Neuronal stem cell (in vitro differentiated cells): Measurements from ENCODE around the gene TWF2.

ENCODE experiments used
- DNase-seq: peaks from one replicate; pipeline ENCODE4 v3.0.0-alpha.2; 2013; ENCODE audit warnings: low spot score
- H2AFZ ChIP-seq: one replicate; pipeline ENCODE4 v1.6.1; 2013; ENCODE audit warnings: mild to moderate bottlenecking, low read length, inconsistent platforms
- H2AK5ac ChIP-seq: 2 replicates; pipeline ENCODE4 v1.6.1; 2013; ENCODE audit warnings: low read depth, mild to moderate bottlenecking, inconsistent platforms, low read length, moderate library complexity, mixed read lengths
- H2BK120ac ChIP-seq: 2 replicates; pipeline ENCODE4 v1.6.1; 2013; ENCODE audit warnings: low read depth, mild to moderate bottlenecking, inconsistent platforms, low read length, moderate library complexity, mixed read lengths
- H2BK12ac ChIP-seq: one replicate; pipeline ENCODE4 v1.6.1; 2013; ENCODE audit warnings: low read length, inconsistent platforms
- H2BK15ac ChIP-seq: 2 replicates; pipeline ENCODE4 v1.6.1; 2013; ENCODE audit warnings: mild to moderate bottlenecking, low read length, inconsistent platforms, mixed read lengths
- H2BK5ac ChIP-seq: one replicate; pipeline ENCODE4 v1.6.1; 2013; ENCODE audit warnings: inconsistent platforms, mild to moderate bottlenecking, low read length, moderate library complexity
- H3K14ac ChIP-seq: one replicate; pipeline ENCODE4 v1.6.1; 2013; ENCODE audit warnings: low read length, inconsistent platforms
- H3K18ac ChIP-seq: 2 replicates; pipeline ENCODE4 v1.6.1; 2013; ENCODE audit warnings: low read length, inconsistent platforms
- H3K23ac ChIP-seq: 2 replicates; pipeline ENCODE4 v1.6.1; 2013; ENCODE audit warnings: low read depth, mild to moderate bottlenecking, mixed read lengths, low read length, inconsistent platforms; ENCODE audit not compliant: poor library complexity
- H3K27ac ChIP-seq: replicated peaks from 3 replicates; pipeline ENCODE4 v1.5.1; 2013; ENCODE audit warnings: low read length, inconsistent platforms
- H3K27me3 ChIP-seq, 3 experiments: 2 replicates each; pipeline ENCODE4 v1.6.1; 2013; ENCODE audit warnings: low read length in 3 of 3, mild to moderate bottlenecking in 2 of 3, inconsistent platforms in 1 of 3, low read depth in 1 of 3, mixed read lengths in 1 of 3, moderate library complexity in 1 of 3; ENCODE audit not compliant: control insufficient read depth in 3 of 3, insufficient read depth in 3 of 3
- H3K36me3 ChIP-seq, 2 donors: replicated peaks in 1 of 2; 2 replicates each; pipeline ENCODE4 v1.6.1; 2013; ENCODE audit warnings: low read length in 2 of 2; ENCODE audit not compliant: control insufficient read depth in 2 of 2, insufficient read depth in 2 of 2
- H3K4ac ChIP-seq: 2 replicates; pipeline ENCODE4 v1.6.1; 2013; ENCODE audit warnings: inconsistent platforms, mild to moderate bottlenecking, low read length, moderate library complexity
- H3K4me1 ChIP-seq, 2 donors: 1 replicate in 1 of 2; 2 replicates in 1 of 2; pipeline ENCODE4 v1.6.1; 2013; ENCODE audit warnings: low read length in 2 of 2, low read depth in 1 of 2; ENCODE audit not compliant: control insufficient read depth in 2 of 2, insufficient read depth in 1 of 2
- H3K4me2 ChIP-seq: one replicate; pipeline ENCODE4 v1.6.1; 2013; ENCODE audit warnings: mild to moderate bottlenecking, low read length, inconsistent platforms; ENCODE audit not compliant: insufficient read depth, poor library complexity, severe bottlenecking
- H3K4me3 ChIP-seq, 2 donors: 2 replicates each; pipeline ENCODE4 v1.5.1; 2013; ENCODE audit warnings: low read length in 2 of 2, mild to moderate bottlenecking in 2 of 2, inconsistent platforms in 1 of 2, moderate library complexity in 1 of 2
- H3K79me1 ChIP-seq: one replicate; pipeline ENCODE4 v1.6.1; 2013; ENCODE audit warnings: low read depth, mild to moderate bottlenecking, inconsistent platforms, low read length, moderate library complexity
- H3K9ac ChIP-seq: one replicate; pipeline ENCODE4 v1.6.1; 2013; ENCODE audit warnings: mild to moderate bottlenecking, low read depth, low read length, inconsistent platforms; ENCODE audit not compliant: poor library complexity
- H3K9me3 ChIP-seq, 2 donors: replicated peaks in 1 of 2; 2 replicates each; pipeline versions ENCODE3 to v1.6.1; 2013; ENCODE audit warnings: low read length in 2 of 2, mild to moderate bottlenecking in 2 of 2, inconsistent platforms in 1 of 2, low read depth in 1 of 2, mixed read lengths in 1 of 2, moderate library complexity in 1 of 2; ENCODE audit not compliant: control insufficient read depth in 2 of 2, insufficient read depth in 1 of 2
- H4K8ac ChIP-seq: one replicate; pipeline ENCODE4 v1.6.1; 2013; ENCODE audit warnings: low read depth, mild to moderate bottlenecking, inconsistent platforms, low read length, moderate library complexity
- H4K91ac ChIP-seq: one replicate; pipeline ENCODE4 v1.6.1; 2013; ENCODE audit warnings: low read length, low read depth, mild to moderate bottlenecking, inconsistent platforms; ENCODE audit not compliant: poor library complexity
- WGBS, 2 donors: extraction: QIAGEN DNeasy Blood & Tissue Kit; methylation state at CpG; one replicate each; pipeline ENCODE4 v1.1.7; 2013; ENCODE audit warnings: missing lambda C conversion rate in 2 of 2, mixed read lengths in 1 of 2; ENCODE audit not compliant: insufficient read length in 2 of 2, insufficient replicate concordance in 1 of 2; ENCODE audit errors: extremely low coverage in 2 of 2; 5-methylcytosine and 5-hydroxymethylcytosine counted together

Gene TWF2

DNA sequence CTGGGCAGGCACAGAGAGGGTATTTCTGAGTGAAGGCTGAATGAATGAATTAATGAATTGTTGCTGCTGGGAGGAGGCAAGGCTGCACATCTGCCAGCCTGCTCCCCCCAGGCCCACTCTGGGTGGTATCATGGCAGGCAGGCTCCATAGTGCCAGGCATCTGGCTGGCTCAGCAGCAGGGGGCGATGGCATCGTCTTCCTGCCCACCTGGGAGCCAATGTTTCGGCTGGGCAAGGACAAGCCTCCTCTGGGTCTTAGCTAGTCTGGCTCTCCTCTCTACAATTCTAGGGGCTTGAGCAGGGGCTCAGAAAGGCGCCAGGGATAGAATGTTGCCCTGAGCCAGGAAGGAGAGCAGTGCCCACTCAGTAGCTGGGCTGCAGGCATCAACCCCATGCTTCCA, 11.8 kb downstream of the TWF2 start:
- H3K4ac ChIP-seq, result no peak overlapping the region
- no peaks in the 10 kb centered on the region for H3K9me3 ChIP-seq
- peak overlapping the region; percentile 82 for H4K8ac ChIP-seq
- no peak overlapping the region for H3K27ac ChIP-seq
- H2BK5ac ChIP-seq, result peak overlapping the region; percentile 77
- H2BK12ac ChIP-seq, result no peak overlapping the region
- H3K18ac ChIP-seq, result peak overlapping the region; percentile 38
- no peaks in the 10 kb centered on the region for H3K4me1 ChIP-seq
- H3K27me3 ChIP-seq, result no peaks in the 10 kb centered on the region
- whole genome bisulfite sequencing, 2 donors, result no CpG with 5 or more reads among the region's 4 CpGs
- H3K23ac ChIP-seq, result peak overlapping the region; percentile 55
- DNase-seq, result no peak
- H3K36me3 ChIP-seq, result peaks cover 9 to 31% of the 10 kb centered on the region in 2 donors
- no peak overlapping the region for H3K4me2 ChIP-seq
- no peak overlapping the region for H3K4me3 ChIP-seq
- no peak overlapping the region for H3K14ac ChIP-seq
- no peak overlapping the region for H2BK120ac ChIP-seq
- H2AK5ac ChIP-seq, result no peak overlapping the region
- H2AFZ ChIP-seq, result no peak overlapping the region
- no peak overlapping the region for H3K9ac ChIP-seq
- H2BK15ac ChIP-seq, result no peak overlapping the region
- no peak overlapping the region for H4K91ac ChIP-seq
- peaks cover 2% of the 10 kb centered on the region for H3K79me1 ChIP-seq

DNA sequence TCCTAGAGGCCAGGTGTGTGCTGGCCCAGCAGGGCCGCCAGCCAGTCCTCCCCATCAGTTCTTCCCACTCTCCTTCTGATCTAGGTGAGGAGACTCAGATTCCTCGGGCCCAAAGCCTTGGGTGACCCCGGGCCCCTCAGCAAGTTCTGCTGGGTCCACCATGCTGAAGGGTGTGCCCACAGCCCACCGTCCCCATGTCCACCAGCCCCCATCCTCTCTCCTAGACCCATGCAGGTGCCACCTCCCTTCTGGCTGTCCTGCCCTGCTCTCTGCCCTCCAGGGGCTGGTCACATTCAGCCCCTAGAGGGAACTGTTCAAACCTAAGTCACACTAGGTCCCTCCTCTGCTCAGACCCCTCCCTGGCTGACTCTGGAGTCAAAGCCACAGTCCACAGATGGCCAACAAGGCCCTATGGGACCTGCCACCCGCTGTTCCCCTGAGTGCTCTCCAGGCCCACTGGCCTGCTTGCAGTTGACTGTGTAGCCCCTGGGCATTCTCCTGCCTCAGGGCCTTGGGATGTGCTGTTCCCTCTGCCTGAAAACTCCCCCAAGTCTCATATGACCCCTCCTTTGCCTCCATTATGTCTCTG, 12.6 kb downstream of the TWF2 start:
- Histone ChIP-seq H2AK5ac (no peak overlapping the region), H2BK120ac (no peak overlapping the region), H3K36me3 (peaks cover 9 to 30% of the 10 kb centered on the region in 2 donors), H2BK5ac (peak overlapping the region; percentile 6), H3K27ac (no peak overlapping the region), H3K18ac (no peak overlapping the region), H3K4me3 (no peak overlapping the region), H3K4me1 (no peaks in the 10 kb centered on the region), H4K91ac (no peak overlapping the region), H4K8ac (no peak overlapping the region), H2BK12ac (no peak overlapping the region), H3K9me3 (no peaks in the 10 kb centered on the region), H3K4ac (no peak overlapping the region), H2AFZ (no peak overlapping the region), H2BK15ac (no peak overlapping the region), H3K14ac (no peak overlapping the region), H3K9ac (no peak overlapping the region), H3K27me3 (no peaks in the 10 kb centered on the region), H3K79me1 (peaks cover 2% of the 10 kb centered on the region), H3K23ac (no peak overlapping the region), H3K4me2 (no peak overlapping the region)
- no CpG with 5 or more reads among the region's 5 CpGs for WGBS, 2 donors
- no peak for DNase-seq

DNA sequence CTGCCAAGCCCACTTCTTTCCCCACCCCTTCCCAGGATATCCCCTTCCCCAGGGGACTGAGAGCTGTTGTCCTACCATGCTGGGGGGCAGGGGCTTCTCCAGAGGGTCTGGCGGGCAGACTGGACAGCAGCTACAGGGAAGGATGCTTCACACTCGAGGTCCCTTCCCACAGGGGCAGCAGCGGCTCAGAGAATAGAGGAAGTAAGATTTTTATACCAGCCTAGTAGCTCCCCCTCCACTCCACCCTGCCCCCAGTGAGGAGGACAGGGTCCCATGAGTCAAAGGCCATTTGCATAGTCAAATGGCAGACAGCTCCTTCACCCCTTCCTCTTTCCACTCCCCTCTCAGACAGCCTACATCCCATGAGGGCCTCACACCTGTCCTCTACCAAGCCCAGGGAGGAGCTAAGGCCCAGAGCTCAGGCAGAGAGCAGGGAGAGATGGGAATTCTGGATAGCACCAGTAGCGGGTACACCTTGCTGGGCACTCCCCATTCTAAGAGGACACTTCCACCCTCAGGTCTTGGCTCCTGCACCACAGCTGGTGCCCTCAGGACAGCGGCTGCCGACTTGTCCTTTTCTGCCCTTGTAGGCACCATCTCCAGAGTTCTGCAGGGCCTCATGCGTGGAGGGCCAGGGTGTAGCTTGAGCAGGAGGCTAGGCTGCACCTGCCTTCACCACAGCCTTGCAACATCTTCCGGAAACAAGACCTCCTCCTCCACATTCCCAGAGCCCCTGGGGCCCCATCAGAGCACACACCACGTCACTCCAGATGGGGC, 13.3 kb downstream of the TWF2 start, which contains the start of gene TLR9:
Gene TLR9 (minus strand): TSS at position 194 of the 777 bp plus-strand sequence. CDS start 116 bp downstream, at position 78.
- Histone ChIP-seq H2AK5ac (peak within 1 kb of the TSS; percentile 70), H3K27ac (no peak within 1 kb of the TSS), H4K8ac (peak within 1 kb of the TSS; percentile 52), H2BK120ac (peak within 1 kb of the TSS; percentile 16), H3K4me1 (peaks cover 0 to under 1% of the 10 kb centered on the region in 2 donors), H4K91ac (no peak within 1 kb of the TSS), H2AFZ (no peak within 1 kb of the TSS), H2BK12ac (peak within 1 kb of the TSS; percentile 75), H3K36me3 (peaks cover 5 to 23% of the 10 kb centered on the region in 2 donors), H3K9ac (no peak within 1 kb of the TSS), H2BK15ac (peak within 1 kb of the TSS; percentile 49), H3K14ac (peak within 1 kb of the TSS; percentile 56), H3K79me1 (peaks cover 2% of the 10 kb centered on the region), H3K4me2 (no peak within 1 kb of the TSS), H3K18ac (no peak within 1 kb of the TSS), H3K4ac (no peak within 1 kb of the TSS), H3K23ac (peak within 1 kb of the TSS; percentile 55), H3K4me3 (no peak within 1 kb of the TSS), H3K9me3 (no peaks in the 10 kb centered on the region), H3K27me3 (no peaks in the 10 kb centered on the region), H2BK5ac (peak within 1 kb of the TSS; percentile 6)
- WGBS, 2 donors, result no CpG with 5 or more reads among the region's 9 CpGs
- DNase-seq, result no peak
